Neutrophil (primary cell): ENCODE measurements around the gene PSME3.

Source experiments
- H3K27ac ChIP-seq: fragments of 200-600 bp; sonication (generic); 2 replicates; pipeline ENCODE4 v1.5.1; 2016; ENCODE audit warnings: mild to moderate bottlenecking, moderate library complexity
- H3K27me3 ChIP-seq: fragments of 200-600 bp; sonication (generic); 2 replicates; pipeline ENCODE4 v1.6.0; 2016; ENCODE audit warnings: mild to moderate bottlenecking
- H3K36me3 ChIP-seq: fragments of 200-600 bp; sonication (generic); 2 replicates; pipeline ENCODE4 v1.5.1; 2017
- H3K4me1 ChIP-seq, 2 experiments: fragments of 200-600 bp in 1 of 2; sonication (generic) in 1 of 2; 1 replicate in 1 of 2; 2 replicates in 1 of 2; pipeline versions ENCODE4 v1.5.1 to v1.6.1; 2013 to 2016; ENCODE audit warnings: low read depth in 1 of 2, low read length in 1 of 2, mild to moderate bottlenecking in 1 of 2, moderate library complexity in 1 of 2; ENCODE audit not compliant: control insufficient read depth in 1 of 2, insufficient read depth in 1 of 2
- H3K4me3 ChIP-seq, 2 experiments: fragments of 200-600 bp in 1 of 2; sonication (generic) in 1 of 2; 1 replicate in 1 of 2; 2 replicates in 1 of 2; pipeline ENCODE4 v1.5.1; 2013 to 2016; ENCODE audit warnings: low read depth in 1 of 2, low read length in 1 of 2, mild to moderate bottlenecking in 1 of 2, moderate library complexity in 1 of 2
- H3K9me3 ChIP-seq: fragments of 200-600 bp; sonication (generic); 2 replicates; pipeline ENCODE4 v1.5.1; 2016
- TF ChIP-seq, protein P1 (sequence below): fragments of 200-600 bp; sonication (generic); IDR thresholded peaks from 2 replicates; pipeline ENCODE4 v1.5.1; 2016; ENCODE audit warnings: antibody characterized with exemption

PSME3 gene

DNA sequence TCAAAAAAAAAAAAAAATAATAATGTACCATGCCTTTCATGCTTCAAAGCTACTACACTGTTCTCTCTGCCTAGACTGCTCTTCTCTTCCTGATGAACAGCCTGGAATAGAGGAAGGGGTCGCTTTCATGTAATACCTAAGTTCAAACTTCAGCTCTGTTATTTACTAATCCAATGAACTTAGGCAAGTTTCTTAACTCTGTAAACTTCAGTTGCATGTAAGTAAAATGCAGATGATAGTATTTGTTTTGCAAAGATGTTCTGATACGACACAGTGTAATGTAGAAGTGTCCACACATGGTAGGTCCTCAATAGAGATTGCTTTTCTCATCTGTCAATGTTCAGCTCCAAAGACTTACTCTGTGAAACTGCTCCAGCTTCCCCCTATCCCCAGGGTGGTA, 41.2 kb upstream of the PSME3 start:
- Histone ChIP-seq H3K4me1 (no peaks in the 10 kb centered on the region), H3K27ac (no peak overlapping the region), H3K36me3 (no peaks in the 10 kb centered on the region), H3K9me3 (no peaks in the 10 kb centered on the region), H3K4me3 (no peak overlapping the region), H3K27me3 (peaks cover 58% of the 10 kb centered on the region)
- TF ChIP-seq, protein P1, sequence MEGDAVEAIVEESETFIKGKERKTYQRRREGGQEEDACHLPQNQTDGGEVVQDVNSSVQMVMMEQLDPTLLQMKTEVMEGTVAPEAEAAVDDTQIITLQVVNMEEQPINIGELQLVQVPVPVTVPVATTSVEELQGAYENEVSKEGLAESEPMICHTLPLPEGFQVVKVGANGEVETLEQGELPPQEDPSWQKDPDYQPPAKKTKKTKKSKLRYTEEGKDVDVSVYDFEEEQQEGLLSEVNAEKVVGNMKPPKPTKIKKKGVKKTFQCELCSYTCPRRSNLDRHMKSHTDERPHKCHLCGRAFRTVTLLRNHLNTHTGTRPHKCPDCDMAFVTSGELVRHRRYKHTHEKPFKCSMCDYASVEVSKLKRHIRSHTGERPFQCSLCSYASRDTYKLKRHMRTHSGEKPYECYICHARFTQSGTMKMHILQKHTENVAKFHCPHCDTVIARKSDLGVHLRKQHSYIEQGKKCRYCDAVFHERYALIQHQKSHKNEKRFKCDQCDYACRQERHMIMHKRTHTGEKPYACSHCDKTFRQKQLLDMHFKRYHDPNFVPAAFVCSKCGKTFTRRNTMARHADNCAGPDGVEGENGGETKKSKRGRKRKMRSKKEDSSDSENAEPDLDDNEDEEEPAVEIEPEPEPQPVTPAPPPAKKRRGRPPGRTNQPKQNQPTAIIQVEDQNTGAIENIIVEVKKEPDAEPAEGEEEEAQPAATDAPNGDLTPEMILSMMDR = no peak

DNA sequence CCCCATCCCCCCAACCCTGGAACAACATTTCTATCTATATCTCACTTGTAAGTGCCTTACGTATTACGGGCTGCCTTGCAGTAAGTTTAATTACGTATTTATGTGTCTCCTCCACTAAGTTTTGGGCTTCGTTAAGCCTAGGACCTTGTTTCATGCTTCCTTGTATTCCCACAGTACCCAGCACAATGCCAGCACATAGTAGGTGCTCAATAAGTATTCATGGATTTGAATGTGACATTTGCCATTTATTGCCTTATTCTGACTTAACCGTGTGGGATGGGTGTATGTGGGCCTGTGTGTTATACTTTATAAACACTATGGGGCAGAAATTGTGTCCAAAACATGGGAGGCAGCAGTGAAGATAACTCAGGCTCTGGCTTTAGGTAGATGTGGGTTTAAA, 40.7 kb upstream of the PSME3 start:
- H3K9me3 ChIP-seq = no peaks in the 10 kb centered on the region
- peaks cover 0 to under 1% of the 10 kb centered on the region in 2 experiments for H3K4me1 ChIP-seq
- H3K27ac ChIP-seq = no peak overlapping the region
- no peaks in the 10 kb centered on the region for H3K36me3 ChIP-seq
- no peak overlapping the region for H3K4me3 ChIP-seq
- peaks cover 52% of the 10 kb centered on the region for H3K27me3 ChIP-seq
- TF ChIP-seq, protein P1 = no peak

DNA sequence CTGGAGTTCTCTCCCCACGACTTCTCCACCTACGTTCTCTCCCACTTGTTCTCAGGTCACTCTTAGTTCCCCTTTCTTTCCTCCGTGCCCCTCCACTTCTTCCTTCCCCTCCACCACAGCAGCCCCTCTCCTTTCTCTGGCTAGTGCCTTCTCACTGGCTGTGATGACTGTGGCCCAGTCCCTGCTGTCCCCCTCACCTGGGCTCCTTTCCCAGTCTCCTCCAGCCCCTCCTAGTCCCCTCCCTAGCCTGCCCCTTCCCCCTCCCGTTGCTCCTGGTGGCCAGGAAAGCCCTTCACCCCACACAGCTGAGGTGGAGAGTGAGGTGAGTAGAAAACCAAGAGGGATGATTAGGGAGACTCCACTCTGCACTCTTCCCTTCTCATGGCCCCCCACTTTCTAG, 38.1 kb upstream of the PSME3 start:
- no peaks in the 10 kb centered on the region for H3K36me3 ChIP-seq
- no peaks in the 10 kb centered on the region for H3K9me3 ChIP-seq
- H3K27ac ChIP-seq = no peak overlapping the region
- H3K4me3 ChIP-seq = no peak overlapping the region
- H3K4me1 ChIP-seq = peaks cover 13% of the 10 kb centered on the region in 2 experiments
- peaks cover 28% of the 10 kb centered on the region for H3K27me3 ChIP-seq
- TF ChIP-seq, protein P1 = no peak

GRCh38 chr17:42795465-42795864, 37.7 kb upstream of the PSME3 start:
- no peaks in the 10 kb centered on the region for H3K9me3 ChIP-seq
- no peak overlapping the region for H3K4me3 ChIP-seq
- no peak overlapping the region for H3K27ac ChIP-seq
- peaks cover 28% of the 10 kb centered on the region for H3K27me3 ChIP-seq
- H3K36me3 ChIP-seq = no peaks in the 10 kb centered on the region
- TF ChIP-seq, protein P1 = no peak
- peaks cover 13% of the 10 kb centered on the region in 2 experiments for H3K4me1 ChIP-seq

- TF ChIP-seq, protein P1 = no peak
- no peak overlapping the region for H3K4me3 ChIP-seq
- no peaks in the 10 kb centered on the region for H3K9me3 ChIP-seq
- H3K27me3 ChIP-seq = peaks cover 21% of the 10 kb centered on the region
- H3K27ac ChIP-seq = no peak overlapping the region
- no peaks in the 10 kb centered on the region for H3K36me3 ChIP-seq
- peaks cover 13% of the 10 kb centered on the region in 2 experiments for H3K4me1 ChIP-seq
Observed at GRCh38 chr17:42796066-42796758, 37.0 kb upstream of the PSME3 start.
